Left ventricle myocardium inferior (tissue), 1 donor: ENCODE measurements around the gene MAP3K9. TPM values are rescaled to one million over a fixed set of nuclear protein-coding genes. Genes with fewer than 3 reads are reported as not detected.

Source experiments
- DNase-seq: peaks from one replicate; pipeline ENCODE4 v3.0.0-alpha.2; 2020
- H3K27ac ChIP-seq: fragments of 200-600 bp; replicated peaks from 2 replicates; pipeline ENCODE4 v1.8.0; 2021
- H3K27me3 ChIP-seq: fragments of 200-600 bp; 2 replicates; pipeline ENCODE4 v1.8.0; 2021; ENCODE audit warnings: low read depth
- H3K36me3 ChIP-seq: fragments of 200-600 bp; 2 replicates; pipeline ENCODE4 v1.8.0; 2021
- H3K4me1 ChIP-seq: fragments of 200-600 bp; 2 replicates; pipeline ENCODE4 v1.8.0; 2021
- H3K4me3 ChIP-seq: fragments of 200-600 bp; 2 replicates; pipeline ENCODE4 v1.8.0; 2021; ENCODE audit warnings: mild to moderate bottlenecking, moderate library complexity
- H3K9me3 ChIP-seq: fragments of 200-600 bp; replicated peaks from 2 replicates; pipeline ENCODE4 v1.8.0; 2021
- CTCF ChIP-seq: fragments of 200-600 bp; IDR thresholded peaks from 2 replicates; pipeline ENCODE4 v1.8.0; 2021; ENCODE audit warnings: antibody characterized with exemption, mild to moderate bottlenecking, borderline replicate concordance
- intact Hi-C: fragments of 100-400 bp; cut with micrococcal nuclease; formaldehyde crosslinking; loops from one replicate; pipeline ENCODE4 v1.11.0; 2022
- total RNA-seq: library from RNA; stranded (reverse); fragmentation: NEBNext Ultra II Directional; extraction: Animal tissue kit (Norgen Biotek cat#: 25700); gene quantifications from one replicate; pipeline ENCODE4 v1.2.1, GENCODE V29; 2021
- donor health status: DM: no; HTN: yes; CAD: no; lungs with severe emphysema.

The MAP3K9 gene
- total RNA-seq, 1 donor from 2014 or later = 1.9 TPM

DNA sequence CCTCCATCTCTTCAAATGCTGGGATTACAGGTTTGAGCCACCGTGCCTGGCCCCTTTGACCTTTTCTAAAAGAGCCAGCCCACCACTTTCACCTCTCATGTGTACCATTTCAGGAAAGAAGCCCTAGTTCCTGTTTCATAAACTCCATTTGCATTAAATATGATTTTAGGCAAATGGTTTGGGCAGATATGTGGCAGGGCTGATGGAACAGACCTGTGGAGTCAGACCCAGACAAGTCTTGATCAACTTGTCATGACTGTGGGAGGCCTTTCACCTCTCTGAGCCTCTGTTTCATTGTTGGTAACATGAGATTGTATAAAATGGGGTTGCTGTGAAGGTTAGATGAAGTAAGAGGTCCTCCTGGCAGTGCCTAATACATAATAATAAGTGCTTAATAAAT is 5.2 kb upstream of the MAP3K9 start:
- Histone ChIP-seq H3K4me3 (no peak overlapping the region), H3K27me3 (no peaks in the 10 kb centered on the region), H3K4me1 (peaks cover 4% of the 10 kb centered on the region), H3K27ac (no peak overlapping the region), H3K9me3 (no peaks in the 10 kb centered on the region), H3K36me3 (no peaks in the 10 kb centered on the region)
- no peak for DNase-seq
- no peak for TF ChIP-seq CTCF
- intact Hi-C loops = no loop called here

GRCh38 chr14:70812124-70812818 is 3.0 kb upstream of the MAP3K9 start:
- H3K9me3 ChIP-seq = no peaks in the 10 kb centered on the region
- H3K4me1 ChIP-seq = peaks cover 18% of the 10 kb centered on the region
- TF ChIP-seq CTCF = no peak
- H3K4me3 ChIP-seq = no peak overlapping the region
- H3K36me3 ChIP-seq = no peaks in the 10 kb centered on the region
- DNase-seq = no peak
- intact Hi-C loops = no loop called here
- H3K27ac ChIP-seq = no peak overlapping the region
- peaks cover 21% of the 10 kb centered on the region for H3K27me3 ChIP-seq

DNA sequence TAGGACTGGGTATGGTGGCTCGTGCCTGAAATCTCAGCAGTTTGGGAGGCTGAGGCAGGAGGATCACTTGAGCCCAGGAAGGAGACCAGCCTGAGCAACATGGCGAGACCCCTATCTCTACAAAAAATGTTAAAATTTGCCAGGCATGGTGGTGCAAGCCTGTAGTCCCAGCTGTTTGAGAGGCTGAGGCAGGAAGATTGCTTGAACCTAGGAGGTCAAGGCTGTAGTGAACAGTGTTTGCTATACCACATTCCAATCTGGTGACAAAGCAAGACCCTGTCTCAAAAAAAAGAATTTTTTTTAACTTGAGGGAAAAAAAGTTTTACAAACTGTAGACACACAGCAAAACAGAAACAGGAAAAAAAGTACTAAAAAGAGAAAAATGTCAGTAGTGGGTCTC is 2.3 kb upstream of the MAP3K9 start:
- peaks cover 16% of the 10 kb centered on the region for H3K4me1 ChIP-seq
- peaks cover 28% of the 10 kb centered on the region for H3K27me3 ChIP-seq
- DNase-seq = no peak
- H3K4me3 ChIP-seq = no peak overlapping the region
- intact Hi-C loops = no loop called here
- H3K27ac ChIP-seq = no peak overlapping the region
- no peaks in the 10 kb centered on the region for H3K36me3 ChIP-seq
- no peaks in the 10 kb centered on the region for H3K9me3 ChIP-seq
- TF ChIP-seq CTCF = no peak

GRCh38 chr14:70811050-70811449 is 1.7 kb upstream of the MAP3K9 start:
- no peak overlapping the region for H3K4me3 ChIP-seq
- H3K9me3 ChIP-seq = no peaks in the 10 kb centered on the region
- no peak for DNase-seq
- H3K27me3 ChIP-seq = peaks cover 33% of the 10 kb centered on the region
- TF ChIP-seq CTCF = no peak
- intact Hi-C loops = no loop called here
- no peaks in the 10 kb centered on the region for H3K36me3 ChIP-seq
- no peak overlapping the region for H3K27ac ChIP-seq
- H3K4me1 ChIP-seq = peaks cover 16% of the 10 kb centered on the region

DNA sequence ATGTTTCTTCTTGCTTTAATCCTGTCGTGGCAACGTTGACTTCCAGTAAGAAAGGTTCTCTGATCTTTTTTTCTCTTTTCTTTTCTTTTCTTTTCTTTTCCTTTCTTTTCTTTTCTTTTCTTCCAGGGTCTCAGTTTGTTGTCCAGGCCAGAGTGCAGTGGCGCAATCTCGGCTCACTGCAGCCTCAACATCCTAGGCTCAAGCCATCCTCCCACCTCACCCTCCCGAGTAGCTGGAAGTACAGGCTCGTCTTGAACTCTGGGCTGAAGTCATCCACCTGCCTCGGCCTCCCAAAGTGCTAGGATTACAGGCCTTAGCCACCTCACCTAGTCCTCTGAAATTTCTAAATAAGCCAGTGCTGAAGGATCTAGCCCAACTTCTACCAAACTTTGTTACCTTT is 1.3 kb upstream of the MAP3K9 start:
- intact Hi-C loops = no loop called here
- Histone ChIP-seq H3K9me3 (no peaks in the 10 kb centered on the region), H3K4me1 (peaks cover 16% of the 10 kb centered on the region), H3K4me3 (no peak overlapping the region), H3K27ac (no peak overlapping the region), H3K36me3 (no peaks in the 10 kb centered on the region), H3K27me3 (peaks cover 36% of the 10 kb centered on the region)
- no peak for TF ChIP-seq CTCF
- DNase-seq = no peak
